Ovary (tissue), 3 donors: ENCODE measurements around the gene ACY1.

Experiments
- EP300 ChIP-seq: sonication (generic); formaldehyde crosslinking; IDR thresholded peaks from one replicate; pipeline ENCODE4 v1.6.1; 2017; ENCODE audit warnings: antibody characterized with exemption
- POLR2A ChIP-seq: fragments of 450-650 bp; IDR thresholded peaks from one replicate; pipeline ENCODE4 v1.6.1; 2017; ENCODE audit warnings: antibody characterized with exemption, mild to moderate bottlenecking, moderate library complexity
- TF ChIP-seq, protein P1 (sequence below), 3 donors: fragments of 450-650 bp in 2 of 3; fragments of 200-600 bp in 1 of 3; IDR thresholded peaks; one replicate each; pipeline versions ENCODE4 v1.5.1 to v1.8.0; 2016 to 2022; ENCODE audit warnings: antibody characterized with exemption in 3 of 3, mild to moderate bottlenecking in 1 of 3
- donor health status: DM: no; HTN: no; CAD: no.

DNA sequence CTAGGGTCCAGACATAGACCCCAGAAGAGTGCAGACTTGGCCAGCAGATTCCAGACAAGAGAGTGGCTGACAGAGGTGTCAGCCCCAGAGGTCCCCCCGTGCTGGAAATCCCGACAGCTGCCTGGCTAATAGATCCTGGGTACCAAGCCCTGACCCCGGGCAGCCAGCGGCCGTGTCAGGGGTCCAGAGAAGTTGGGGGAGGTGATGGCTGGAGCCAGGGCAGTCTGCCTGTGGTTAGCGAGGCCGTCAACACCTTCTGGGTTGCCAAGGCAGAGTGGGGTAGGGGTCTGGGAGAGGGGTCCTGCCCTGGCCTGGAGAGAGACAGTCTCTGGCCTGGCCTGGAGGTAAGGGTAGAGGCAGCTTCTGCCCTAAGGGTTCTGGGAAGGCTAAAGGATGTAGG lies 37.5 kb downstream of the ACY1 start:
- TF ChIP-seq, protein P1, sequence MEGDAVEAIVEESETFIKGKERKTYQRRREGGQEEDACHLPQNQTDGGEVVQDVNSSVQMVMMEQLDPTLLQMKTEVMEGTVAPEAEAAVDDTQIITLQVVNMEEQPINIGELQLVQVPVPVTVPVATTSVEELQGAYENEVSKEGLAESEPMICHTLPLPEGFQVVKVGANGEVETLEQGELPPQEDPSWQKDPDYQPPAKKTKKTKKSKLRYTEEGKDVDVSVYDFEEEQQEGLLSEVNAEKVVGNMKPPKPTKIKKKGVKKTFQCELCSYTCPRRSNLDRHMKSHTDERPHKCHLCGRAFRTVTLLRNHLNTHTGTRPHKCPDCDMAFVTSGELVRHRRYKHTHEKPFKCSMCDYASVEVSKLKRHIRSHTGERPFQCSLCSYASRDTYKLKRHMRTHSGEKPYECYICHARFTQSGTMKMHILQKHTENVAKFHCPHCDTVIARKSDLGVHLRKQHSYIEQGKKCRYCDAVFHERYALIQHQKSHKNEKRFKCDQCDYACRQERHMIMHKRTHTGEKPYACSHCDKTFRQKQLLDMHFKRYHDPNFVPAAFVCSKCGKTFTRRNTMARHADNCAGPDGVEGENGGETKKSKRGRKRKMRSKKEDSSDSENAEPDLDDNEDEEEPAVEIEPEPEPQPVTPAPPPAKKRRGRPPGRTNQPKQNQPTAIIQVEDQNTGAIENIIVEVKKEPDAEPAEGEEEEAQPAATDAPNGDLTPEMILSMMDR (IDR thresholded peaks at IDR 0.05), result no peak
- TF ChIP-seq EP300, result no peak
- TF ChIP-seq POLR2A, result no peak
